HEK293 (cell line): ENCODE data around the gene TTC7B.

Experiments
- CTCF ChIA-PET: fragments of 350-600 bp; formaldehyde crosslinking; extraction: SDS; loops from one replicate; lab custom pipeline; 2021; ENCODE audit warnings: antibody characterized with exemption; lab: Yijun Ruan, JAX
- POLR2A ChIA-PET: fragments of 300-600 bp; formaldehyde crosslinking; extraction: SDS; loops from one replicate; lab custom pipeline; 2020; ENCODE audit warnings: antibody characterized with exemption, inconsistent platforms; lab: Yijun Ruan, JAX
- H3K27ac ChIP-seq: fragments of 200-500 bp; sonication (Bioruptor generic); 2 replicates; pipeline ENCODE4 v1.5.1; 2014; ENCODE audit warnings: low read depth, low read length, control low read depth, inconsistent platforms; ENCODE audit errors: extremely low read depth
- H3K36me3 ChIP-seq, 2 experiments: fragments of 200-500 bp in 1 of 2; sonication (Bioruptor generic) in 1 of 2; 1 replicate in 1 of 2; 2 replicates in 1 of 2; pipeline ENCODE4 v1.5.1; 2014 to 2017; ENCODE audit warnings: inconsistent platforms in 2 of 2, low read length in 2 of 2; ENCODE audit not compliant: control insufficient read depth in 2 of 2, insufficient read depth in 1 of 2
- H3K4me1 ChIP-seq: fragments of 200-500 bp; sonication (Bioruptor generic); 2 replicates; pipeline ENCODE4 v1.5.1; 2014; ENCODE audit warnings: mild to moderate bottlenecking, low read length, inconsistent platforms; ENCODE audit not compliant: control insufficient read depth, insufficient read depth
- H3K4me3 ChIP-seq: 2 replicates; pipeline ENCODE4 v1.5.1; 2011; ENCODE audit warnings: low read depth, mild to moderate bottlenecking, control low read depth, low read length, moderate library complexity
- H3K9me3 ChIP-seq: fragments of 200-500 bp; sonication (Bioruptor generic); 2 replicates; pipeline ENCODE4 v1.5.1; 2014; ENCODE audit warnings: low read depth, low read length, inconsistent platforms; ENCODE audit not compliant: control insufficient read depth, insufficient read depth
- AEBP2 ChIP-seq: fragments of 450-650 bp; formaldehyde crosslinking; IDR thresholded peaks from 2 replicates; pipeline ENCODE4 v1.5.1; 2016; ENCODE audit warnings: missing biosample characterization, missing genetic modification characterization, borderline replicate concordance
- FEZF1 ChIP-seq: fragments of 450-650 bp; formaldehyde crosslinking; IDR thresholded peaks from 2 replicates; pipeline ENCODE4 v1.5.1; 2016; ENCODE audit warnings: missing biosample characterization, missing genetic modification characterization
- GLIS1 ChIP-seq: fragments of 450-650 bp; formaldehyde crosslinking; IDR thresholded peaks from 2 replicates; pipeline ENCODE4 v1.5.1; 2016; ENCODE audit warnings: missing biosample characterization, missing genetic modification characterization
- HOXD13 ChIP-seq: sonication (generic); formaldehyde crosslinking; IDR thresholded peaks from 2 replicates; pipeline ENCODE4 v1.8.0; 2022; ENCODE audit warnings: missing genetic modification reagents, borderline replicate concordance
- KLF1 ChIP-seq: fragments of 450-650 bp; formaldehyde crosslinking; IDR thresholded peaks from 2 replicates; pipeline ENCODE4 v1.5.1; 2016; ENCODE audit warnings: missing biosample characterization, missing genetic modification characterization
- KLF10 ChIP-seq: fragments of 450-650 bp; IDR thresholded peaks from 2 replicates; pipeline ENCODE4 v1.5.1; 2018; ENCODE audit warnings: missing biosample characterization, mild to moderate bottlenecking, missing genetic modification characterization
- KLF7 ChIP-seq: fragments of 450-650 bp; formaldehyde crosslinking; IDR thresholded peaks from 2 replicates; pipeline ENCODE4 v1.5.1; 2016; ENCODE audit warnings: missing biosample characterization, missing genetic modification characterization, borderline replicate concordance
- SALL2 ChIP-seq: fragments of 450-650 bp; formaldehyde crosslinking; IDR thresholded peaks from 2 replicates; pipeline ENCODE4 v1.5.0; 2017; ENCODE audit warnings: missing biosample characterization, mild to moderate bottlenecking, missing genetic modification characterization, borderline replicate concordance
- SP7 ChIP-seq: fragments of 450-650 bp; formaldehyde crosslinking; IDR thresholded peaks from 2 replicates; pipeline ENCODE4 v1.5.1; 2016; ENCODE audit warnings: missing biosample characterization, missing genetic modification characterization
- ZBTB17 ChIP-seq: fragments of 450-650 bp; formaldehyde crosslinking; IDR thresholded peaks from 2 replicates; pipeline ENCODE4 v1.5.1; 2016; ENCODE audit warnings: missing biosample characterization, missing genetic modification characterization
- ZBTB20 ChIP-seq: fragments of 450-650 bp; formaldehyde crosslinking; IDR thresholded peaks from 2 replicates; pipeline ENCODE4 v1.5.1; 2016; ENCODE audit warnings: missing biosample characterization, missing genetic modification characterization
- ZFHX2 ChIP-seq: fragments of 450-650 bp; formaldehyde crosslinking; conservative IDR thresholded peaks from 2 replicates; pipeline ENCODE4 v1.5.1; 2016; ENCODE audit warnings: missing biosample characterization, missing genetic modification characterization
- ZNF132 ChIP-seq: fragments of 450-650 bp; formaldehyde crosslinking; IDR thresholded peaks from 2 replicates; pipeline ENCODE4 v1.5.1; 2017; ENCODE audit warnings: missing biosample characterization, missing genetic modification characterization, borderline replicate concordance
- ZNF174 ChIP-seq: fragments of 450-650 bp; formaldehyde crosslinking; IDR thresholded peaks from 2 replicates; pipeline ENCODE4 v1.5.0; 2017; ENCODE audit warnings: missing biosample characterization, mild to moderate bottlenecking, missing genetic modification characterization
- ZNF202 ChIP-seq: fragments of 450-650 bp; formaldehyde crosslinking; IDR thresholded peaks from 2 replicates; pipeline ENCODE4 v1.5.1; 2016; ENCODE audit warnings: missing biosample characterization, missing genetic modification characterization, borderline replicate concordance
- ZNF239 ChIP-seq: fragments of 450-650 bp; formaldehyde crosslinking; IDR thresholded peaks from 2 replicates; pipeline ENCODE4 v1.5.1; 2016; ENCODE audit warnings: missing biosample characterization, missing genetic modification characterization
- ZNF416 ChIP-seq: fragments of 450-650 bp; formaldehyde crosslinking; IDR thresholded peaks from 2 replicates; pipeline ENCODE4 v1.5.1; 2016; ENCODE audit warnings: missing biosample characterization, missing genetic modification characterization
- ZNF558 ChIP-seq: fragments of 450-650 bp; formaldehyde crosslinking; IDR thresholded peaks from 2 replicates; pipeline ENCODE4 v1.5.1; 2016; ENCODE audit warnings: missing biosample characterization, missing genetic modification characterization
- ZNF585B ChIP-seq: fragments of 450-650 bp; formaldehyde crosslinking; IDR thresholded peaks from 2 replicates; pipeline ENCODE4 v1.5.1; 2016; ENCODE audit warnings: missing biosample characterization, missing genetic modification characterization
- ZNF600 ChIP-seq: fragments of 450-650 bp; formaldehyde crosslinking; IDR thresholded peaks from 2 replicates; pipeline ENCODE4 v1.5.1; 2016; ENCODE audit warnings: missing biosample characterization, missing genetic modification characterization
- ZNF623 ChIP-seq: fragments of 450-650 bp; formaldehyde crosslinking; IDR thresholded peaks from 2 replicates; pipeline ENCODE4 v1.5.1; 2016; ENCODE audit warnings: missing biosample characterization, missing genetic modification characterization
- ZNF624 ChIP-seq: fragments of 450-650 bp; formaldehyde crosslinking; IDR thresholded peaks from 2 replicates; pipeline ENCODE4 v1.5.1; 2017; ENCODE audit warnings: missing biosample characterization, missing genetic modification characterization
- ZNF629 ChIP-seq: fragments of 450-650 bp; formaldehyde crosslinking; IDR thresholded peaks from 2 replicates; pipeline ENCODE4 v1.5.1; 2017; ENCODE audit warnings: missing biosample characterization, missing genetic modification characterization
- ZNF704 ChIP-seq: fragments of 450-650 bp; formaldehyde crosslinking; IDR thresholded peaks from 2 replicates; pipeline ENCODE4 v1.5.1; 2016; ENCODE audit warnings: missing biosample characterization, missing genetic modification characterization
- TF ChIP-seq, protein P1 (sequence below): fragments of 450-650 bp; formaldehyde crosslinking; IDR thresholded peaks from 2 replicates; pipeline ENCODE4 v1.5.1; 2016; ENCODE audit warnings: missing biosample characterization, missing genetic modification characterization
- TF ChIP-seq, protein P2 (sequence below): fragments of 450-650 bp; formaldehyde crosslinking; IDR thresholded peaks from 2 replicates; pipeline ENCODE4 v1.5.1; 2016; ENCODE audit warnings: missing biosample characterization, missing genetic modification characterization, low read depth

TTC7B gene

GRCh38 chr14:90697132-90697531 lies 119.1 kb downstream of the TTC7B start (continued):
- TF ChIP-seq ZNF704 (tag by site-specific recombination) (no peak), ZNF416 (tag by site-specific recombination) (no peak), ZNF239 (no peak), ZNF629 (tag by site-specific recombination) (no peak), ZNF174 (tag by site-specific recombination) (no peak), SALL2 (tag by site-specific recombination) (no peak), AEBP2 (no peak)
- TF ChIP-seq, protein P1, sequence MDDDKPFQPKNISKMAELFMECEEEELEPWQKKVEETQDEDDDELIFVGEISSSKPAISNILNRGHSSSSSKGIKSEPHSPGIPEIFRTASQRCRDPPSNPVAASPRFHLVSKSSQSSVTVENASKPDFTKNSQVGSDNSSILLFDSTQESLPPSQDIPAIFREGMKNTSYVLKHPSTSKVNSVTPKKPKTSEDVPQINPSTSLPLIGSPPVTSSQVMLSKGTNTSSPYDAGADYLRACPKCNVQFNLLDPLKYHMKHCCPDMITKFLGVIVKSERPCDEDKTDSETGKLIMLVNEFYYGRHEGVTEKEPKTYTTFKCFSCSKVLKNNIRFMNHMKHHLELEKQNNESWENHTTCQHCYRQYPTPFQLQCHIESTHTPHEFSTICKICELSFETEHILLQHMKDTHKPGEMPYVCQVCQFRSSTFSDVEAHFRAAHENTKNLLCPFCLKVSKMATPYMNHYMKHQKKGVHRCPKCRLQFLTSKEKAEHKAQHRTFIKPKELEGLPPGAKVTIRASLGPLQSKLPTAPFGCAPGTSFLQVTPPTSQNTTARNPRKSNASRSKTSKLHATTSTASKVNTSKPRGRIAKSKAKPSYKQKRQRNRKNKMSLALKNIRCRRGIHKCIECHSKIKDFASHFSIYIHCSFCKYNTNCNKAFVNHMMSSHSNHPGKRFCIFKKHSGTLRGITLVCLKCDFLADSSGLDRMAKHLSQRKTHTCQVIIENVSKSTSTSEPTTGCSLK (tag by site-specific recombination): no peak

DNA sequence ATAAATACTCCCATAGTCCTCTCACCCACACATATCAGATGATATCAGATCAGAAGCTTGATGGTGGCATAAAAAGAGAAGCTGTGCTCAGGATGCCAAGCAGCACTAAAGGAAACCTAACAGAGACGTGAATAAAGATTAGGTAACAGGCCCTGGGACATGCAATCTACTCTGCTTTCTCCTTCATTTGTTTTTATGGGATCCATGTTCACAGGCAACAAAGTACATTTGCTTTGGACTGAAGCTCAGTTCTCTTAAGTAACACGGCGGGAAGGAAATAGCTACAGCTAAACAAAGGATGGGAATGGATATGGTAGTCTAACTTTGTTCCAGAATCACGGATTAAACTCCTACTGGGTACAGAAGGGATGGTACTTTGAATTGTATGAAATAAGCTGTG lies 119.5 kb downstream of the TTC7B start:
- POLR2A ChIA-PET: interaction anchor here (1.2 kb wide), 1 partner anchor 299 kb away, joined by 4 read pairs; no protein-coding TSS in a partner anchor
- no peaks in the 10 kb centered on the region for H3K36me3 ChIP-seq
- H3K27ac ChIP-seq: no peak overlapping the region
- CTCF ChIA-PET: interaction anchor here (0.5 to 4.4 kb wide), 34 partner anchors 8 to 757 kb away, joined by 3 to 28 read pairs (median 4); no protein-coding TSS in a partner anchor
- no peak overlapping the region for H3K4me3 ChIP-seq
- H3K4me1 ChIP-seq: peaks cover 12% of the 10 kb centered on the region
- TF ChIP-seq ZFHX2 (tag by site-specific recombination): peak; percentile 27; the same call in 1 of the 2 replicates
- TF ChIP-seq HOXD13: no peak
- 0 out of 2 replicates have a peak, but pooled peaks have one; percentile 35 for TF ChIP-seq ZBTB20 (tag by site-specific recombination)
- TF ChIP-seq KLF7 (tag by site-specific recombination): no peak
- 0 out of 2 replicates have a peak, but pooled peaks have one; percentile 36 for TF ChIP-seq FEZF1 (tag by site-specific recombination)
- TF ChIP-seq ZNF585B (tag by site-specific recombination): no peak
- peak; percentile 25; the same call in 1 of the 2 replicates for TF ChIP-seq ZBTB17 (tag by site-specific recombination)
- TF ChIP-seq KLF1: no peak
- no peaks in the 10 kb centered on the region for H3K9me3 ChIP-seq

- no peak overlapping the region for H3K4me3 ChIP-seq
- ChIA-PET CTCF (interaction anchor here (0.5 to 4.4 kb wide), 14 partner anchors 10 to 757 kb away, joined by 3 to 28 read pairs (median 4); partner anchors contain the start of gene CALM1), POLR2A (interaction anchor here (0.6 kb wide), 1 partner anchor 9 kb away, joined by 3 read pairs; no protein-coding TSS in a partner anchor)
- H3K27ac ChIP-seq: no peak overlapping the region
- peaks cover 12% of the 10 kb centered on the region for H3K4me1 ChIP-seq
- no peaks in the 10 kb centered on the region for H3K9me3 ChIP-seq
- no peaks in the 10 kb centered on the region for H3K36me3 ChIP-seq
- no peak for TF ChIP-seq ZNF600 (tag by site-specific recombination)
- TF ChIP-seq ZNF623 (tag by site-specific recombination): no peak
- TF ChIP-seq KLF10 (tag by site-specific recombination): no peak
- TF ChIP-seq ZNF202: no peak
- no peak for TF ChIP-seq ZNF132
- no peak for TF ChIP-seq ZNF558
- peak; percentile 74 for TF ChIP-seq GLIS1 (tag by site-specific recombination)
- peak; percentile 34; the same call in 1 of the 2 replicates for TF ChIP-seq SP7
- TF ChIP-seq, protein P2, sequence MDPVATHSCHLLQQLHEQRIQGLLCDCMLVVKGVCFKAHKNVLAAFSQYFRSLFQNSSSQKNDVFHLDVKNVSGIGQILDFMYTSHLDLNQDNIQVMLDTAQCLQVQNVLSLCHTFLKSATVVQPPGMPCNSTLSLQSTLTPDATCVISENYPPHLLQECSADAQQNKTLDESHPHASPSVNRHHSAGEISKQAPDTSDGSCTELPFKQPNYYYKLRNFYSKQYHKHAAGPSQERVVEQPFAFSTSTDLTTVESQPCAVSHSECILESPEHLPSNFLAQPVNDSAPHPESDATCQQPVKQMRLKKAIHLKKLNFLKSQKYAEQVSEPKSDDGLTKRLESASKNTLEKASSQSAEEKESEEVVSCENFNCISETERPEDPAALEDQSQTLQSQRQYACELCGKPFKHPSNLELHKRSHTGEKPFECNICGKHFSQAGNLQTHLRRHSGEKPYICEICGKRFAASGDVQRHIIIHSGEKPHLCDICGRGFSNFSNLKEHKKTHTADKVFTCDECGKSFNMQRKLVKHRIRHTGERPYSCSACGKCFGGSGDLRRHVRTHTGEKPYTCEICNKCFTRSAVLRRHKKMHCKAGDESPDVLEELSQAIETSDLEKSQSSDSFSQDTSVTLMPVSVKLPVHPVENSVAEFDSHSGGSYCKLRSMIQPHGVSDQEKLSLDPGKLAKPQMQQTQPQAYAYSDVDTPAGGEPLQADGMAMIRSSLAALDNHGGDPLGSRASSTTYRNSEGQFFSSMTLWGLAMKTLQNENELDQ: no peak
- TF ChIP-seq ZNF624 (tag by site-specific recombination): no peak
Observed at GRCh38 chr14:90695997-90696660, 120.1 kb downstream of the TTC7B start.
